Activated CD8-positive, alpha-beta memory T cell treated with anti-CD3 and anti-CD28 coated beads, Interleukin-2, amount 50 U/mL, for 48 hours (primary cell): ENCODE data around the gene MAN2A2.
"Not testable (repeated sequence)": the region's sequence is repeated elsewhere in the genome, so short reads cannot be mapped to it uniquely, and the experiment has no call there.

ENCODE experiments used
- DNase-seq: peaks from one replicate; pipeline ENCODE4 v3.0.0-alpha.2; 2020

Gene MAN2A2

GRCh38 chr15:90922712-90923322 is 19.7 kb downstream of the MAN2A2 start:
- not testable (repeated sequence) for DNase-seq

GRCh38 chr15:90924375-90924774 is 21.3 kb downstream of the MAN2A2 start:
- DNase-seq: no peak

- not testable (repeated sequence) for DNase-seq
These were observed 23.7 kb downstream of the MAN2A2 start for GRCh38 chr15:90926766-90927165.

GRCh38 chr15:90928106-90928505 is 25.0 kb downstream of the MAN2A2 start:
- not testable (repeated sequence) for DNase-seq

- DNase-seq: no peak
These were observed 26.3 kb downstream of the MAN2A2 start for GRCh38 chr15:90929246-90930019.

GRCh38 chr15:90930861-90931574 is 27.9 kb downstream of the MAN2A2 start:
- no peak for DNase-seq

GRCh38 chr15:90931575-90931827 is 28.4 kb downstream of the MAN2A2 start:
- no peak for DNase-seq

GRCh38 chr15:90931828-90932659 is 28.9 kb downstream of the MAN2A2 start, which contains the start of gene HDDC3:
Gene HDDC3 (minus strand): TSS chr15:90932549. CDS start chr15:90932540, 9 bp downstream.
- DNase-seq: peak; percentile 99

- DNase-seq: no peak
These were observed 29.5 kb downstream of the MAN2A2 start for GRCh38 chr15:90932660-90932991.

- no peak for DNase-seq
These were observed 30.2 kb downstream of the MAN2A2 start for GRCh38 chr15:90933301-90933700.

- DNase-seq: peak; percentile 88
These were observed 31.3 kb downstream of the MAN2A2 start for GRCh38 chr15:90934256-90934948.

- peak; percentile 97 for DNase-seq
These were observed 32.0 kb downstream of the MAN2A2 start, which contains the start of gene UNC45A for GRCh38 chr15:90934949-90935751. Gene UNC45A (plus strand): TSS chr15:90935285. CDS start chr15:90935325, 40 bp downstream.

GRCh38 chr15:90936823-90937222 is 33.7 kb downstream of the MAN2A2 start:
- DNase-seq: no peak

- no peak for DNase-seq
These were observed 35.2 kb downstream of the MAN2A2 start for GRCh38 chr15:90938261-90938660.

- DNase-seq: no peak
These were observed 36.7 kb downstream of the MAN2A2 start for GRCh38 chr15:90939756-90940155.

GRCh38 chr15:90941038-90941437 is 37.9 kb downstream of the MAN2A2 start:
- DNase-seq: no peak

- no peak for DNase-seq
These were observed 39.4 kb downstream of the MAN2A2 start for GRCh38 chr15:90942354-90943120.

GRCh38 chr15:90945091-90945490 is 42.0 kb downstream of the MAN2A2 start:
- no peak for DNase-seq

- DNase-seq: no peak
These were observed 43.4 kb downstream of the MAN2A2 start for GRCh38 chr15:90946538-90946937.

GRCh38 chr15:90946941-90947576 is 44.0 kb downstream of the MAN2A2 start:
- DNase-seq: no peak
